ENCODE results near the gene NPHP4.
A peak's percentile ranks its signal among the peaks of the same experiment; 100 is the strongest.

Gene NPHP4

DNA sequence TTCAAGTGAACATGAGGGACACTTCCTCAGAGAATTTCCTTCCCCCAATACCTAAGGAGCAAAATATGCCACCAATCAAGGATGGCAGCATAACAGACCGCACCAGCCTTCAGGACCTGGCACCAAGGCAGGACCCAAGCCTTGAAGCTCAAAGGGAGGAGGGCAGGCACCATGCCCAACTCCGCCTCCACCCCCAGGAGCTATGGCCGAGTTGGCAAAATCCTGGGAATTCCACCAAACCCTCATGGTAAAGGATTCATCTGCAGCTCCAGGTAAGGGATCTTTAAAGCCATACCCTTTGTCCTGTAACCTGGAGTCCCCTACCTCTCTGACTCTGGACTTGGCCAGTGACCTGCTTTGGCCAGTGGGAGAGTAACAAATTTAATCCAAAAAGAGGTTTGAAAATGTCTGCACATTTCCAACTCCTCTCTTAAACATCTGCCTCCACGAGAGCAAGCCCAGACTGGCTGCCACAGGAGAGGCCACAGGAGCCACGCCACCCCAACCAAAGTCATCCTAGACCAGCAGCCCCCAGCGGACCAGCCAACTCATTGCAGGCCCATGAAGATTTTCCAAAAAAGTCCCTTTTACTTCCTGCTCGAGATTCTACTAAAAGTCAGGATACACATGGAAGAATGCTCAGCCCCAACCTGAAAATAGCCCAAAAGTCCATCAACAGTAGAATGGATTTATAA lies 41.9 kb downstream of the NPHP4 start:
- DNase-seq (ENCODE audit: low read depth): no peak

DNA sequence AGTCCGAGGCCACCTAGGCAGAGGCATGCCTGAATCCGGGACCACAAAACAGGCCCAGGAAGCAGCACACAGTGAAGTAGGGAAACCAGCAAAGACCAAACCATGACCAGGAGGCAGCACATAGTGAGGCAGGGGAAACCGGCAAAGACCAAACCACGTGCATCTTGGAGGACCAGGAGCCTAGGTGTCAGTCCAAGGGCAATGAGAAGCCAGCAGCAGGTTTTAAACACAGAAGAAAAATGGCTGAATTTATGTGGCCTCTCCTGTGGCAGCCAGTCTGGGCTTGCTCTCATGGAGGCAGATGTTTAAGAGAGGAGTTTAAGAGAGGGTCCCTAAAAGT lies 42.5 kb downstream of the NPHP4 start:
- no peak for DNase-seq (ENCODE audit: low read depth)

DNA sequence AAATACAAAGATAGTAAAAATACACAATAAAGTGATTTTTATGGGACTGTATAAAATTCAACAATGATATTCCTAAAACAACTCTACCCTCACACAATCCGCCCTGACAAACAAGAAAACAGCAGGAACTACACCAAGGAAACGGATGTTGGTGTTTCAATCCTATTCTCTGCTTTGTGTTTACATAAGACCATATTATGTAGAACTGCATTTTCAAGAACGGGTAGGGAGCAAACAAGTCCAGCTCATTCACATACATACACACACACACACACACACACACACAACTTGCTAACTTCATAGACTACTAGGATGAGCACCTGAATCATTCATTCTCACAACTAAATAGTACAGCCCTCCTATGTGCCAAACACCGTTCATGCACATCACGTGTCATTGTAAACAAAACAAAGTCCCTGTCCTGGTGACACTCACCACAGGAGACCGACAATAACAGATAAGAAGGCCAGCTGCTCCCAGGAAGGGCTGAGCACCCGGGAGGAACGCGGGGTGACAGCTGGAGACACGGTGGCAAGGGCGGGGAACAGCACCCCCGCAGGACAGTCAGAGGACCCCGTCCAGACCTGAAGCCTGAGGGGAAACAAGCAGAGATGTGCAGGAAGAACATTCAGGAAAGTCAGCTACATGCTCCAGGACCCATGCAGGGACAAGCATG lies 43.0 kb downstream of the NPHP4 start:
- DNase-seq (ENCODE audit: low read depth): no peak

DNA sequence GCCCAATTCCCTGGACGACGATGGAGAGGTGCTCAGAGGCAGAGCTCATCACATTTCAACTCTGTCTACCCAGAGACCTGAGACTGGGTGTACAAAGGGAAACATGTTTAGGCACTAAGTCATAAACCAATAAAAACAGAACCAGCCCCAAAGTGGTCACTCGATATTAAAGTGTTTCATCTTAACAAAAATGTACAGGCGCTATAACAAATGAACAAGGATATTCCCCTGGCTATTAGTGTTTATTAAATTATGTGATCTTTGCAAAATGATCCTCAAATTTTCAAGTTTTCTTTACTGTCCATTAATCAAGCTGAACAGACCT lies 43.6 kb downstream of the NPHP4 start:
- DNase-seq (ENCODE audit: low read depth): no peak

DNA sequence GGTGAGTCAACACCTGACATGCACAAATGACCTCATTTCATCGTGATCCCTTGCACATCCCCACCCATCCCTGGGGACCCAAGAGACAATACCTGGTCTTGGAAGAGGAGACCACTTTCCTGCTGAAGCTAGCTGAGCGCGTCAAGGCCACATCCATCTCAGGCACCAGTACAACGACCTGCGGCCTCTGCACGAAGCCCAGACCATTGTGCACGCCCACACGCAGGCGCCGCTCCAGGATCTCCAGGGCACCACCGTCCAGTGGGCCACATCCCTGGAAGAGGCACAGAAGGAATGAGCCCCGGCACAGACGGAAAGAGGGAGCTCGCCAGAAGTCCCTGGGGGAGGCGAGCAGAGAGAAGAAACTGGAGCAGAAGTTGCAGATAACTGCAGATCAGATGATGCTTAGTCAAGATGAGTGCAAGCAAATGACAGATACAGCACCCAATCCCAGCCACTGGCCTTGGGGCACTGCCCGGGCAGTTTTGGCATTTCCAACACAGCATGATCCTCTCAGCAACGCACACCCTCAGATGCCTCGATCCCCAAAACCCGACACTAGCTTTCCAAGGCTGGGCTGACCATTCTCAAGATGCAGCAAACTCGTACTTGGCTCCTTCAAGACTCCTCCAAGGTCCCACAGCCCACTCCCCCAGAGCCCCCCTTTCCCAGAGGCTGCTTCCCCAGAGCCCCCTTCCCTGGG lies 44.1 kb downstream of the NPHP4 start:
- no peak for DNase-seq (ENCODE audit: low read depth)

DNA sequence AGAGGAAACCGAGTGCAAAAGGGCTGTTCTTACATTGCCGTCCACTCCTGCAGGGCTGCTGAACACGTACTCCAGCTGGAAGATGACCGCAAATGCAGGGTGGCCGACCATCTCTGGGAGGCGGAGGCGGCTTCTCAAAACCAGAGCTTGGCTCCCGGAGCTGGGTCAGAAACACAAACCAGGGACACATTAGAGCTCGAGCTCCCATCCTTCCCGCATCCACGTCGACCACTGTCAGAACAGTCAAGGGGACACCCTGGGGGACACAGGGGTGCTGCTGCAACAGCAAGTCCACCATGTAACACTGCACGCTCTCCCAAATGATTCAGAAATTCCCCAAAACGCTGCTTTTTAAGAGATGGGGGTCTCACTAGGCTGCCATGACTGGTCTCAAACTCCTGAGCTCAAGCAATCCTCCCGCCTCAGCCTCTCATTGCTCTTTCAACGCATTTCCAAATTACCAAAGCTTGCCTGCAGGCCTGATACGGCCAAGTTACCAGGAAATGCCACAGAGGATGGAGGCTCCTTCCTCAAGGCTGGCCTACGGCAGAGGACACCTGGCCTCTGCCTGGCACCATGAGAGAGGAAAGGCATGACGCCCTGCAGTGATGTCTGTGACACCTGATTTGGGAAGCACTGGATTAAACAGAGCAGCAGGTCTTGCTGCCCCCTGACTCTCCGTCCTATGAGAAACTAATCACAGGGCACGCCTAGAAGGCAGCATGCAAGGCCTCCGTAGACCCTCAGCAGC lies 45.0 kb downstream of the NPHP4 start:
- DNase-seq (ENCODE audit: low read depth): no peak

DNA sequence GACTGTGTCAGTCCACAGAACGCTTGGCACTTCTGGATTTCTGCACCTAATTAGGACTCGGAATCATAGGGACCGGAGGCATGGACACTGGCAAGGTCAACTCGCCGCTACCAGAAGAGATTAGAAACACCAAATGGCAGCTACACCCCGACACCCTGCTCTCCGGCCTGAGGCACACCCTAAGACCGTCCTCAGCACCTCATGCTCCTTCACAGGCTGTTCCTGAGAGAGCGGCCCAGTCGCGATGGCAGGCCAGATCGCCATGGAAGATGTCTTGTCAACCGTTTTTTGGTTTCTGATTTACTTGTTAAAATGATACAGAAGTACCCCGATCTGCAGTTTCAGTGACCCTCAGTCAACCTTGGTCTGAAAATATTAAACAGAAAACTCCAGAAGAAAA lies 46.8 kb downstream of the NPHP4 start:
- no peak for DNase-seq (ENCODE audit: low read depth)

DNA sequence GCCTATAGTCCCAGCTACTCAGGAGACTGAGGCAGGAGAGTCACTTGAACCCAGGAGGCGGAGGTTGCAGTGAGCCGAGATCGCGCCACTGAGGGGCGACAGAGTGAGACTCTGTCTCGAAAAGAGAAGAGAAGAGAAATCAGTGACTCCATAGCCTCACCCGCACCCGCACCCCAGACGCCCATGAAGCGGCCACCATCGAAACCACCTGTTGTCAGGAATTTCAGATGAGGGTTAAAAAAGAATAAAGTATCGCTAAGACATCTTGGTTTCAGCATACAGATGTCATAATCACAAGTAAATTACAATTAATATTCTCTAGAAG lies 47.4 kb downstream of the NPHP4 start:
- DNase-seq (ENCODE audit: low read depth): no peak

DNA sequence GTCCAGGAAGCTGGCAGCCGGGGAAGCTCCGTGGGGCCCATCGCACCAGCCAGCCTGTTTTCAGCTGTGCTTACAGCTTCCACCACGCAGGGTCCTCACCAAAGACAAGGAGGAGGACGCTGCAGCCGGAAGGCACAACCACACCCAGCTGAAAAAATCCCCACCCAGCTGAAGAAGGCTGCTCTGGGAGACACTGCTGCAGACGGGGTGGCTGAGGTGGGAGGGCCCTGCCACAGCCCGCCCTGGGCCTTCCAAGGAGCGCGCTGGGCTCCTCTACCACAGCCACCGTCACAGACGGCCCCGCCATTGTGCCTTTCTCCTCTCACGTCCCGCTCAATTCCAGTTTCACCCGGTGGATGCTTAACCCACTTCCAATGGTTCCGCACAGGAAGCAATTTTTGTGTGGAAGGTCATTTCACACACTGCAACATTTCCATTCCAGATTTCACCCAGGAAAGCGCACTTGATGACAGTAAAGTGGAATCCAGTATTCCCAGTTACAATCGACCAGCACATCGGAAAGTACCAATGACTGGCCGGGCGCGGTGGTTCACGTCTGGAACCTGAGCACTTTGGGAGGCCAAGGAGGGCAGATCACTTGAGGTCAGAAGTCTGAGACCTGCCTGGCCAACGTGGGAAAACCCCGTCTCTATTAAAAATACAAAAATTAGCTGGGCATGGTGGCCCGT lies 47.9 kb downstream of the NPHP4 start:
- no peak for DNase-seq (ENCODE audit: low read depth)

DNA sequence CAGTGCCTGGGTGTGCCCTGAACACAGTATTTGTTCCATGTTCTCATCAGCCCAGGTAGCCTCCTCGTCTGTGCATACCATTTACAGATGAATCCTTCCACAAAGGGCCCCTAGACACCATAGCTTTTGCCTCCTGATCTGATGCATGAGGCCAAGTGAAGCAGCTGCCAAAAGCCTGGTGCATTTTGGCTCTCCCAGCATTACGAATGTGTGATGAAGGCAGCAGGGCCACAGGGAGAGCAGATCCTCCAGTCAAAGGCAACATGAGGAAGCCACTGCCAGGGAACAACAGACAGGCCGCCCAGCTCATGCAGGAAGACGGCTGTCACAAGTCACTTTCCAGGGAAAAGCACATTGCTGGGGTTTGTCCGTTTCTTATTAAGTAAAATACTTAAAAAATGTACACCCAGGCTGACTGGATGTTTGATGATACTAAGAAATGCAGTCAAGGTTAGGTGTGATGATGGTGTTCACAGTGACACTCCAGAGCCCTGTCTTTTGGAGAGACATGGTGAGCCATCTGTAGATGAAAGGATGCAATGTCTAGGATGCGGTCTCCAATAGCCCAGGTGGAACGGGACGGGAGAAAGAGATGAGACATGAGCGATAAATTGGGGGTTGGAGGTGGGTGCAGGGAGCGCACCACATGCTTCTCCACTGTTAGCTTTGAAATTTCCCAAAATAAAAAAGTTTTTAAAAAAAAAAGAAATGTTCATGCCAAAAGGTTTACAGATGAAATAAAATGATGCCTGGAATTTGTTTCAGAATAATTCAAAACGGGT lies 48.7 kb downstream of the NPHP4 start:
- no peak for DNase-seq (ENCODE audit: low read depth)

DNA sequence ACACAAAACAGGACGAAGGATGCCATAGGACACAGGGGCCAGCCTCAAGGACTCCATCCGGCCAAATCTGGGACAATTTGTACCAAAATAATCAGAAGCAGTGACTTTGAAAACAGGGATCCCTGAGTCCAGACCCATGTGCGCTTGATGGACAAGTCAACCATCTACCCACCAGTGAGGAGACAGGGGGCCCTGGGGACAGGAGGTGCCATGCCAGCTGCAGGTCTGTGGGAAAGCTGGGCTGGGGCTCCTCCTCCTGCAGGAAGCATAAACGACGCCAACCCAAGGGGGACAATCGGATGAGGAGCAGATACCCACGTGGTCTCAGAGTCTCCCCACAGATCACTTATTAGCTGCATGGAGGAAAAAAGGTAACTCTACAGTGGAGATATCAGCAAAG lies 50.6 kb downstream of the NPHP4 start:
- no peak for DNase-seq (ENCODE audit: low read depth)

DNA sequence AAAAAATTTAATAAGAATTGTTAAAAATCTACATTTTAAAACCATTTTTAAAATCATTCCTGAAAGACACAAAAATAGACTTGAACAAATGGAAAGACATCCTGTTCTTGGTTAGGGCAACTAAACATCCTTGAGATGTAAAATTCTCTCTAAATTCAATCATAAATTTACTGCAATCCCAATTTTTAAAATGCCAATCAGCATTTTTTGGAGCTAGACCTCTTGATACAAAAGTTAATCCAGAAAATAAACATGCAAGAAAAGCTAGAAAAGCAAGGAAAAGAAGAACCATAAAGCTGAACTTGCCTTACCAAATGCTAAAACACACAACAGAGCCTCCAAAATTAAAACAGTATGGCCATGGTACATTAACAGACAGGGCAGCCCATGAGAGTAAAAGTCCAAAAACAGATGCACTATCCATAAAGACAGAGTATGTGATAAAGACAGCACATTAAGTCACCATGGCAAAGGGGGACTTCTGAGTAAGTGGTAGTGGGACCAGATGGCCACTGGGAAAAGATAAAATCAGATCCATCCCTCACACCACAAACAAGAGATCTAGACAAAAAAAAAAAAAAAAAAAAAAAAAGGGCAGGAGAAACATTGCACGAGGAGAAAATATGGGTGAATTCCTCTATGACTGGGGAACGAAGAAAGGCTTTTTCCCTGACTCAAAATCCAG lies 51.4 kb downstream of the NPHP4 start:
- no peak for DNase-seq (ENCODE audit: low read depth)

DNA sequence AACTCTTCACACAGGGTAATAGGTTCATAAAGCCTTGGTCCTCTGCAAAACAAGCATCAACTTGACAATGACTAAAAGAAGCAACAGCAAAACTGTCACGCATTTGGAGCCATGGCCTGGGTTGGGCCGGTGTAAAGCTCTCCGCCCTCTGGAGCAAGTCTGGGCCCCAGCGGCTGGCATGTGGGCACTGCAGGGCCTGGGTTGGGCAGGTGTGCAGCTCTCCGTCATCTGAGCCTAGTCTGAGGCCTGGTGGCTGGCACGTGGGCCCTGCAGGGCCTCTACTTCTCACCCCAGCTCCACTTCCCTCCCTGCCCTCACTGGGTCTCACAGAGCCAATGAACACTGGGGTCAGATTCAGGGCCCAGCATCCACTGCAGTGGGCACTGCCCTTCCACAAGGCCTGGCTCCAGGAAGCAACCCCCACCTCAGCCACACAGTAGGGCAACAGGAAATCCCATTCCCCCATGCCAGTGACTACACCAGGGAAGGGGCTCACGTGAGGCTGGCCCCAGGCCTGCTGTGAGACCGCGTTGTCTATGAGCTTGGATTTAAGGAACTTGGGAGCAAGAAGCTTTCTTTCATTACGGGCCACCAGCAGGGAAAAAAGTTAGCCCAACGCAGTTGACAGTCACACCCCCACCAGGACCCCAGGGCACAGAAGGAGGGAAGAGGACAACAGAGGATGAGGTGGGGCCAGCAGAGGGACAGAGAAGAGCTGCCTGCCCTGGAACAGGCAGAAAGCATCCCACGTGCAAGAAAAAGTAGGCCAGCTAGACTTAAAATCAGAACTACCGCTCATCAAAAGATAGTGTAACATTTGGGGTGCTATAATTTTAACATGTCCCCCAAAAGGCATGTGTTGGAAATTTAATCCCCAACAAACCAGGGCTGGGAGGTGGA lies 52.7 kb downstream of the NPHP4 start:
- DNase-seq (ENCODE audit: low read depth): no peak

DNA sequence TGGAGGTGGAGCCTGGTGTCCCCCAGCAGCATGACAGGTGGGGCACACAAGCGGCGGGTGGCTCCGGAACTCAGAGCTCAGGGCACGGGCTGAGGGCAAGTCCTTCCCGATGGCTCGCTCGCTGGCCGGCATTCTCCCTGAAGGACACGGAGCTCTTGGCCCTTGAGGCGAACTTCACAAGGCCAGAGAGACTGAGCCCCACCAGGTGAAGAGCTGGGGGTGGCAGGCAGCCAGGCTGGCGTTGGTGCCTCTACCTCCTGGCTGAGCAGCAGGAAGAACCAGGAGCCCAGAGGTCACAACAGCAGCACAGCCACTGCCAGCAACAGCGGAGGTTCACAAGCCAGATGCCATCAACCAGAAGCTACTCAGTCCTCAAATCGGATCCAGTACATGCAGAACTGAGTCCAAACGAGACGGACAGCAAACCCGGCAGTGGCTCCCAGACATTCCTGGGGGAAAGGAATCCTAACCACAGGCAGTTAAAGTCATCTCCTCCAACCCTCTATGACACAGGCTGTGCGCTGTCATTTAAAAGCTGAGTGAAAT lies 54.1 kb downstream of the NPHP4 start:
- DNase-seq (ENCODE audit: low read depth): peak; percentile 71

DNA sequence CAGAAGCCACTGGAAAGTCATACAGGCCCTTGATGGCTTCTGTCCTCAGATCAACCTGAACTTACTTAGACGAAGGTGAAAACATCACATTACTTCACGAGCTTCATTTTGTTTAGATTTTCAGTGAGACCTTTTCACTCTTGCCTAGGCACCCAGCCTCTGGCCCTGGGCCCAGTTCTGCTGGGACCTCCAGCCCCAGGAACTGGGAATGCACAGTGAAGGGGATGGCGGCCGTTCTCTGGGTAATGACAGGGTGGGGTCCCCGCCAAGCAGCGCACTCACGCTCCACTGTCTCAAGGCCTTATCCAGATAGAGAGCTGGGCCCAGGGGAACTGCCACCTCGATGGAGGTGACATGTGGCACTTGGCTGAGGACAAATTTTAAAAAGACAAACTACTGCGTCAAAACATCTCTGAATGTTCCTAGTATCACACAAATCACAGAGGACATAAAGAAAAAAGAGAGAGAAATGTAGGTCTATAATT lies 54.8 kb downstream of the NPHP4 start:
- DNase-seq (ENCODE audit: low read depth): no peak

DNA sequence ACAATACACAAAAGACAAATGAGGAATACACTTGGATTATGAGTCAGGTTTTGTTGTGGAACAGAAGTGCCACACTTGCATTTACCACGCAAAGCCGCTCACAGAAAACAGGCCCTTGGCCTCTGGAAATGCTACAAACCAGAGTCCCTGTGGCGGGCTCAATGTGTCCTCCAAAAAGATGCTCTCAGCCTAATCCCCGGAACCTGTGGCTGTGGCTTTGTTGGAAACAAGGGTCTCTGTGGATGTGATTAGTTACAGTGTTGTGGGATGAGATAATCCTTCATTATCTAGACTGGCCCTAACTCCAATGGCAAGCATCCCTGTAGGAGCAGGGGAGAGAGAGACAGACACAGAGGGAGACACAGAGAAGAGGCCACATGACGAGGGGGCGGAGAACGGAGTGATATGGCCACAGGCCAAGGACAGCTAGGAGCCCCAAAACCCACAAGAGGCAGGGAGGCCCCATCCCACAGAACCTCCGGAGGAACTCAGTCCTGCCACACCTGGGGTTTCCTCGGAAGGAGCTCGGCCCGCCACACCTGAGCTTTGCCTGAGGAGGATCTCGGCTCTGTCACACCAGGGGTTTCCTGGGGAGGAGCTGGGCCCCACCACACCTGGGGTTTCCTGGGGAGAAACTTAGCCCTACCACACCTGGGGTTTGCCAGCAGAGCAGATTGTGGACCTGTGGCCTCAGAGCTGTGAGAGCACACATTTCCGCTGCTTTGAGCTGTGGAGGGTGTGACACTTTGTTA lies 55.4 kb downstream of the NPHP4 start:
- no peak for DNase-seq (ENCODE audit: low read depth)

DNA sequence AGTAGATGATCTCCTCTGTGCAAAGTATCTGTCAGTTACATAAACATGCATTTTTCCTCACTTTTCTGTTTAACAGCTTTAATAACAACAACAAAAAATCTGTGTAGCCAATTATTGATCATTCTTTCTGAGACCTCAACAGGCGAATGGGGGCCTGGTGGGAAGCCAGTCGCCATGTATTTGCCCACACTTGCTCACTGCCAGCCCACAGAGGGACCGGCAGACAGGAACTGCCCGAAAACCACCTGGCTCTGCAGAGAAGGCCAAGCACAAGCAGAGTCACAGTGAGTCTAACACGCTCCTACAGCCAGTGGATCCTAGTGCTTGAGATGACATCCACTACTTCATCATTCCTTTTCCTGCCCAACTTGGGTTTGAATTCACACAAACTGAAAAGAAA lies 56.1 kb downstream of the NPHP4 start:
- DNase-seq (ENCODE audit: low read depth): no peak

DNA sequence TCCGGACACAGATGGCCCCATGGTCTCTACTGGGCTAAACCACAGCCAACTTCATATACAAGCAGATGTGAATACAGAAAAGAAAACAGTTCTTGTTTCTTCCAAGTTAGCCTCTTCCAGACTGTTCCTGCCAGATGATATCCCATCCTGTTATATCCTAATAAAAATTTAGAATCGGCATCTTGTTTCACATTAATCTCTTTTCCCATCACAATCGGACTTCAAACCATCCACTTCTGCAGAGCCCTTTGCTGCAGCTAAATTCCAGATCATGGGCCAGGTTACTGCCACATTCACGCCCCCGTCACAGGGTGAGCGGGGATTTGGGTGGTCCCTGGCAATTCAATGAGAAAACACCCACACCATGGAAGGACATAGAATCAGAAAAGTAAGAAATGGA lies 57.2 kb downstream of the NPHP4 start:
- DNase-seq (ENCODE audit: low read depth): no peak

Measured in GM04503 (cell line).